Right lobe of liver (tissue), 4 donors: Measurements from ENCODE around the gene CUL9.

Experiments
- POLR2A ChIP-seq: fragments of 450-650 bp; IDR thresholded peaks from one replicate; pipeline ENCODE4 v1.6.1; 2017; ENCODE audit warnings: antibody characterized with exemption, mild to moderate bottlenecking
- TF ChIP-seq, protein P1 (sequence below), 4 donors: fragments of 200-600 bp in 3 of 4; fragments of 450-650 bp in 1 of 4; IDR thresholded peaks; one replicate each; pipeline versions ENCODE4 v1.5.1 to v1.8.0; 2016 to 2022; ENCODE audit warnings: antibody characterized with exemption in 4 of 4, mild to moderate bottlenecking in 2 of 4
- donor health status: DM: no; HTN: no; CAD: no.
- donor health status: DM: no; HTN: no; CAD: no.
- donor health status: DM: no; HTN: yes; CAD: no.

GRCh38 chr6:43187821-43188220, 5.8 kb downstream of the CUL9 start:
- no peak for TF ChIP-seq POLR2A
- TF ChIP-seq, protein P1, sequence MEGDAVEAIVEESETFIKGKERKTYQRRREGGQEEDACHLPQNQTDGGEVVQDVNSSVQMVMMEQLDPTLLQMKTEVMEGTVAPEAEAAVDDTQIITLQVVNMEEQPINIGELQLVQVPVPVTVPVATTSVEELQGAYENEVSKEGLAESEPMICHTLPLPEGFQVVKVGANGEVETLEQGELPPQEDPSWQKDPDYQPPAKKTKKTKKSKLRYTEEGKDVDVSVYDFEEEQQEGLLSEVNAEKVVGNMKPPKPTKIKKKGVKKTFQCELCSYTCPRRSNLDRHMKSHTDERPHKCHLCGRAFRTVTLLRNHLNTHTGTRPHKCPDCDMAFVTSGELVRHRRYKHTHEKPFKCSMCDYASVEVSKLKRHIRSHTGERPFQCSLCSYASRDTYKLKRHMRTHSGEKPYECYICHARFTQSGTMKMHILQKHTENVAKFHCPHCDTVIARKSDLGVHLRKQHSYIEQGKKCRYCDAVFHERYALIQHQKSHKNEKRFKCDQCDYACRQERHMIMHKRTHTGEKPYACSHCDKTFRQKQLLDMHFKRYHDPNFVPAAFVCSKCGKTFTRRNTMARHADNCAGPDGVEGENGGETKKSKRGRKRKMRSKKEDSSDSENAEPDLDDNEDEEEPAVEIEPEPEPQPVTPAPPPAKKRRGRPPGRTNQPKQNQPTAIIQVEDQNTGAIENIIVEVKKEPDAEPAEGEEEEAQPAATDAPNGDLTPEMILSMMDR (IDR thresholded peaks at IDR 0.05), result no peak
